K562 (cell line): ENCODE results near the gene ADSS1. TPM values are rescaled to one million over a fixed set of nuclear protein-coding genes. Genes with fewer than 3 reads are reported as not detected.

Experiments
- ATAC-seq: fragments of 200-7000 bp; cut with Tn5 transposase; 3 replicates; pipeline ENCODE4 v1.9.1; 2020; ENCODE audit warnings: moderate library complexity
- BruUV-seq: library from RNA; stranded (reverse); fragments of 400-500 nt; replicated peaks from 2 replicates; lab custom pipeline; 2021; lab: Mats Ljungman, UMichigan
- CTCF ChIA-PET: fragments of 300-600 bp; formaldehyde crosslinking; extraction: SDS; loops from one replicate; lab custom pipeline; 2021; ENCODE audit warnings: low intra/inter-chr PET ratio; lab: Yijun Ruan, JAX
- POLR2A ChIA-PET: fragments of 300-600, 350-650 bp; sonication (Branson Sonifier 250); formaldehyde crosslinking; extraction: SDS; loops from one replicate; lab custom pipeline; 2021; ENCODE audit warnings: antibody characterized with exemption, inconsistent platforms; lab: Yijun Ruan, JAX
- DNase-seq, 4 experiments: peaks; one replicate each; pipeline versions ENCODE4 v3.0.0 to v3.0.0-alpha.2; 2011 to 2018; ENCODE audit warnings: low spot score in 3 of 4, mixed read lengths in 3 of 4; ENCODE audit errors: extremely low read depth in 1 of 4
- FAIRE-seq: peaks from 2 replicates; lab custom pipeline; 2011; peaks lifted over from hg19 to GRCh38; lab: Jason Lieb, UNC
- H2AFZ ChIP-seq: 2 replicates; pipeline ENCODE4 v1.6.0; 2011; ENCODE audit warnings: low read depth, low read length, control low read depth, inconsistent platforms
- H3K27ac ChIP-seq: fragments of 200-600 bp; 3 replicates; pipeline ENCODE4 v1.8.0; 2011; ENCODE audit warnings: low read depth, mild to moderate bottlenecking, control low read depth, inconsistent platforms, low read length, moderate library complexity, mixed read lengths; ENCODE audit errors: extremely low read depth
- H3K27me3 ChIP-seq, 2 experiments: fragments of 300-600 bp in 1 of 2; 2 replicates in 1 of 2; 3 replicates in 1 of 2; pipeline versions ENCODE4 v1.6.0 to v1.8.0; 2011; ENCODE audit warnings: inconsistent platforms in 2 of 2, low read length in 2 of 2, mild to moderate bottlenecking in 1 of 2, mixed read lengths in 1 of 2, moderate library complexity in 1 of 2; ENCODE audit not compliant: control insufficient read depth in 2 of 2, insufficient read depth in 2 of 2
- H3K36me3 ChIP-seq: fragments of 300-600 bp; 3 replicates; pipeline ENCODE4 v1.8.0; 2011; ENCODE audit warnings: mild to moderate bottlenecking, low read length, inconsistent platforms; ENCODE audit not compliant: control insufficient read depth, insufficient read depth
- H3K4me1 ChIP-seq, 2 experiments: fragments of 200-600 bp in 1 of 2; replicated peaks in 1 of 2; 2 replicates in 1 of 2; 3 replicates in 1 of 2; pipeline versions ENCODE4 v1.5.1 to v1.8.0; 2011; ENCODE audit warnings: inconsistent platforms in 2 of 2, low read length in 2 of 2, mild to moderate bottlenecking in 1 of 2, mixed read lengths in 1 of 2, moderate library complexity in 1 of 2; ENCODE audit not compliant: control insufficient read depth in 2 of 2, insufficient read depth in 2 of 2
- H3K4me2 ChIP-seq: 2 replicates; pipeline ENCODE4 v1.6.1; 2011; ENCODE audit warnings: low read length, control low read depth, inconsistent platforms, mixed read lengths; ENCODE audit not compliant: insufficient read depth
- H3K4me3 ChIP-seq: fragments of 200-600 bp; sonication (generic), shearing (Covaris generic); 2 replicates; pipeline ENCODE4 v1.5.1; 2016; ENCODE audit warnings: control low read depth, inconsistent platforms
- H3K79me2 ChIP-seq: fragments of 200-600 bp; 3 replicates; pipeline ENCODE4 v1.8.0; 2011; ENCODE audit warnings: low read length, inconsistent platforms; ENCODE audit not compliant: control insufficient read depth, insufficient read depth
- H3K9ac ChIP-seq, 2 experiments: 2 replicates each; pipeline versions ENCODE4 v1.6.0 to v1.6.1; 2011; ENCODE audit warnings: low read depth in 2 of 2, low read length in 2 of 2, control low read depth in 1 of 2, inconsistent platforms in 1 of 2, mild to moderate bottlenecking in 1 of 2, mixed read lengths in 1 of 2; ENCODE audit not compliant: insufficient read depth in 1 of 2
- H3K9me1 ChIP-seq: one replicate; pipeline ENCODE4 v1.6.0; 2011; ENCODE audit warnings: inconsistent platforms, mild to moderate bottlenecking, low read length, moderate library complexity; ENCODE audit not compliant: control insufficient read depth, insufficient read depth
- H3K9me3 ChIP-seq: replicated peaks from 2 replicates; pipeline ENCODE4 v1.5.1; 2011; ENCODE audit warnings: low read depth, low read length, inconsistent platforms; ENCODE audit not compliant: control insufficient read depth, insufficient read depth
- H4K20me1 ChIP-seq: replicated peaks from 2 replicates; pipeline ENCODE4 v1.6.1; 2011; ENCODE audit warnings: low read length, inconsistent platforms, mixed read lengths; ENCODE audit not compliant: control insufficient read depth, insufficient read depth
- BRD9 ChIP-seq: fragments of 450-650 bp; IDR thresholded peaks from 2 replicates; pipeline ENCODE4 v1.6.1; 2018; ENCODE audit warnings: low read depth; ENCODE audit not compliant: partially characterized antibody
- HMG20B ChIP-seq: fragments of 250-450 bp; sonication (Bioruptor Pico); IDR thresholded peaks from 2 replicates; pipeline ENCODE4 v1.5.0; 2021; ENCODE audit warnings: mild to moderate bottlenecking
- MCM3 ChIP-seq: fragments of 450-650 bp; IDR thresholded peaks from 2 replicates; pipeline ENCODE4 v1.6.1; 2016
- NCOA2 ChIP-seq, 2 experiments: fragments of 450-650 bp; IDR thresholded peaks; 2 replicates each; pipeline ENCODE4 v1.6.1; 2018; ENCODE audit warnings: mild to moderate bottlenecking in 2 of 2, moderate library complexity in 1 of 2; ENCODE audit not compliant: partially characterized antibody in 2 of 2
- NFATC3 ChIP-seq: fragments of 450-650 bp; IDR thresholded peaks from 2 replicates; pipeline ENCODE4 v1.6.1; 2017; ENCODE audit warnings: mild to moderate bottlenecking
- NFE2 ChIP-seq: IDR thresholded peaks from 2 replicates; pipeline ENCODE4 v1.6.1; 2014; ENCODE audit warnings: antibody characterized with exemption, low read depth
- NFE2L1 ChIP-seq: fragments of 450-650 bp; IDR thresholded peaks from 2 replicates; pipeline ENCODE4 v1.6.1; 2016; ENCODE audit warnings: missing genetic modification characterization, low read depth, mild to moderate bottlenecking, missing compliant biosample characterization, moderate library complexity, borderline replicate concordance
- PHB2 ChIP-seq: fragments of 450-650 bp; IDR thresholded peaks from 2 replicates; pipeline ENCODE4 v1.6.1; 2017; ENCODE audit warnings: low read depth
- STAT6 ChIP-seq: sonication (generic); formaldehyde crosslinking; IDR thresholded peaks from 2 replicates; pipeline ENCODE4 v1.8.1; 2023; ENCODE audit warnings: mild to moderate bottlenecking, missing genetic modification reagents
- SUPT5H ChIP-seq: fragments of 450-650 bp; IDR thresholded peaks from 2 replicates; pipeline ENCODE4 v1.6.1; 2016
- THRA ChIP-seq: fragments of 450-650 bp; IDR thresholded peaks from 2 replicates; pipeline ENCODE4 v1.6.1; 2017; ENCODE audit warnings: mild to moderate bottlenecking, moderate library complexity
- ZBTB8A ChIP-seq: fragments of 450-650 bp; IDR thresholded peaks from 2 replicates; pipeline ENCODE4 v1.6.1; 2018; ENCODE audit warnings: mild to moderate bottlenecking, moderate library complexity; ENCODE audit not compliant: partially characterized antibody
- ZC3H11A ChIP-seq: IDR thresholded peaks from 2 replicates; pipeline ENCODE4 v1.6.1; 2012; ENCODE audit warnings: low read depth, low read length, improper control_type of control experiment
- ZNF511 ChIP-seq: sonication (generic); formaldehyde crosslinking; IDR thresholded peaks from 2 replicates; pipeline ENCODE4 v1.8.0; 2022; ENCODE audit warnings: mild to moderate bottlenecking, missing genetic modification reagents
- WGBS: fragments of 100-300 bp; shearing (Covaris generic); methylation state at CpG from one replicate; pipeline ENCODE4 v1.1.6; 2016; ENCODE audit warnings: low coverage, mixed read lengths; ENCODE audit not compliant: insufficient coverage; ENCODE audit errors: missing lambda C conversion rate; 5-methylcytosine and 5-hydroxymethylcytosine counted together
- in situ Hi-C: fragments of 300-500 bp; cut with MboI; formaldehyde crosslinking; loops from 4 replicates; pipeline ENCODE4 v1.15.0; 2018; ENCODE audit warnings: inconsistent platforms, mixed read lengths
- intact Hi-C: fragments of 100-400 bp; cut with micrococcal nuclease; formaldehyde crosslinking; loops from 2 replicates; pipeline ENCODE4 v1.14.2; 2022
- polyA plus RNA-seq, 8 experiments: library from polyadenylated mRNA; depleted of rRNA in 4 of 8; stranded (reverse) in 5 of 8; unstranded in 3 of 8; fragments of >200 nt; fragmentation: Nextera tagmentation in 2 of 8; fragmentation: Illumina TruSeq in 1 of 8; extraction: Ambion mirVana in 2 of 8; extraction: Trizol in 1 of 8; gene quantifications; 2 replicates each; pipeline versions ENCODE4 v1.2.1 to v1.2.3, GENCODE V29; 2011 to 2014; ENCODE audit warnings: inconsistent platforms in 1 of 8, missing spikeins in 1 of 8
- total RNA-seq, 7 experiments: library from RNA; depleted of rRNA in 6 of 7; stranded (reverse); fragments of >200 nt in 6 of 7; fragmentation: Illumina TruSeq in 2 of 7; extraction: Trizol in 2 of 7; gene quantifications; 2 replicates each; pipeline versions ENCODE4 v1.2.1 to v1.2.3, GENCODE V29; 2011 to 2021; ENCODE audit warnings: low replicate concordance in 1 of 7

Gene ADSS1
- total and polyA plus RNA-seq, 9 of the 15 experiments (the other 6 are each of a cell fraction or from before 2014, with no cell fraction given), result 0.53 to 5.9 (median 3.9) TPM

- Histone ChIP-seq H4K20me1 (no peaks in the 10 kb centered on the region; the same call in 1 of the 2 replicates), H2AFZ (no peak overlapping the region), H3K27me3 (no peaks in the 10 kb centered on the region), H3K9me1 (peaks cover 3% of the 10 kb centered on the region), H3K27ac (no peak overlapping the region), H3K9me3 (no peaks in the 10 kb centered on the region), H3K4me2 (no peak overlapping the region), H3K36me3 (peaks cover 34% of the 10 kb centered on the region; the same call in 2 of the 3 replicates), H3K4me1 (peaks cover 13 to 98% of the 10 kb centered on the region in 2 experiments; a peak in 4 of 5 replicates), H3K4me3 (no peak overlapping the region), H3K9ac (no peak overlapping the region; a peak in 1 of 4 replicates), H3K79me2 (peaks cover 22% of the 10 kb centered on the region)
- DNase-seq, result no peak
- BruUV-seq, result no TSS peak
- in situ Hi-C loops, result no loop called here
- CTCF ChIA-PET, result no interaction called here
- intact Hi-C loops, result no loop called here
- 88% methylated on average over 3 of the region's 6 CpGs for WGBS
- no peak for ATAC-seq
- POLR2A ChIA-PET, result no interaction called here
- no peak for TF ChIP-seq NFE2
- no peak for TF ChIP-seq PHB2
- TF ChIP-seq MCM3, result no peak
- TF ChIP-seq BRD9, result no peak
- no peak for TF ChIP-seq ZNF511
- TF ChIP-seq HMG20B (CRISPR knock-in tag), result no peak
- TF ChIP-seq SUPT5H, result no peak
- TF ChIP-seq THRA, result no peak
- no peak for TF ChIP-seq NCOA2 (IDR thresholded peaks at IDR 0.05; ENCODE audit: partially characterized antibody in 2 of 2)
- TF ChIP-seq ZC3H11A, result no peak
- no peak for TF ChIP-seq NFE2L1 (tag)
- no peak for TF ChIP-seq STAT6 (CRISPR knock-in tag)
- no peak for TF ChIP-seq ZBTB8A
- TF ChIP-seq NFATC3, result no peak
- no peak for FAIRE-seq
Measured at GRCh38 chr14:104695660-104696000, 28.4 kb upstream of the ADSS1 start.
